WTC11 (cell line): ENCODE measurements around the gene GRAMD1B. TPM values are rescaled to one million over a fixed set of nuclear protein-coding genes. Genes with fewer than 3 reads are reported as not detected.

Experiments used
- ATAC-seq: fragments of 200-7000 bp; cut with Tn5 transposase; 2 replicates; pipeline ENCODE4 v1.10.0; 2021; ENCODE audit warnings: mild to moderate bottlenecking, moderate library complexity
- CTCF ChIA-PET: fragments of 300-600 bp; sonication (Branson Sonifier 250); formaldehyde crosslinking; loops from one replicate; lab custom pipeline; 2021; ENCODE audit warnings: antibody characterized with exemption; lab: Charles Lee
- POLR2A ChIA-PET: fragments of 350-600 bp; sonication (Branson Sonifier 250); formaldehyde crosslinking; loops from one replicate; lab custom pipeline; 2021; ENCODE audit warnings: antibody characterized with exemption; lab: Charles Lee
- DNase-seq: peaks from one replicate; pipeline ENCODE4 v3.0.0; 2021; ENCODE audit warnings: low spot score
- H3K27ac Mint-ChIP-seq: 2 replicates; pipeline ENCODE4 v1.8.0; 2021; ENCODE audit warnings: mixed read lengths
- H3K27me3 Mint-ChIP-seq: 2 replicates; pipeline ENCODE4 v1.8.0; 2021; ENCODE audit warnings: low read depth, mild to moderate bottlenecking, moderate library complexity, mixed read lengths
- H3K36me3 Mint-ChIP-seq: 2 replicates; pipeline ENCODE4 v1.8.0; 2021; ENCODE audit warnings: mixed read lengths
- H3K4me1 Mint-ChIP-seq: 2 replicates; pipeline ENCODE4 v1.8.0; 2022; ENCODE audit warnings: mixed read lengths
- H3K4me3 Mint-ChIP-seq: 2 replicates; pipeline ENCODE4 v1.8.0; 2021; ENCODE audit warnings: mild to moderate bottlenecking, moderate library complexity, mixed read lengths
- H3K9me3 Mint-ChIP-seq: 2 replicates; pipeline ENCODE4 v1.8.0; 2021; ENCODE audit warnings: mixed read lengths
- ARID4B ChIP-seq: sonication (generic); formaldehyde crosslinking; IDR thresholded peaks from 2 replicates; pipeline ENCODE4 v1.8.0; 2023; ENCODE audit warnings: missing genetic modification reagents, mild to moderate bottlenecking, borderline replicate concordance
- ATF1 ChIP-seq: sonication (generic); formaldehyde crosslinking; IDR thresholded peaks from 2 replicates; pipeline ENCODE4 v1.8.1; 2023; ENCODE audit warnings: mild to moderate bottlenecking, moderate library complexity, missing genetic modification reagents
- ATF6 ChIP-seq: sonication (generic); formaldehyde crosslinking; IDR thresholded peaks from 2 replicates; pipeline ENCODE4 v1.8.1; 2023; ENCODE audit warnings: mild to moderate bottlenecking, missing genetic modification reagents
- CBFB ChIP-seq: sonication (generic); formaldehyde crosslinking; IDR thresholded peaks from 2 replicates; pipeline ENCODE4 v1.8.1; 2022; ENCODE audit warnings: mild to moderate bottlenecking, low read depth, missing genetic modification reagents
- ELF4 ChIP-seq: sonication (generic); formaldehyde crosslinking; IDR thresholded peaks from 2 replicates; pipeline ENCODE4 v1.8.1; 2022; ENCODE audit warnings: low read depth, mild to moderate bottlenecking, moderate library complexity, missing genetic modification reagents
- EMX1 ChIP-seq: fragments of 250-450 bp; sonication (Bioruptor Pico); IDR thresholded peaks from 2 replicates; pipeline ENCODE4 v1.8.0; 2021; ENCODE audit warnings: mild to moderate bottlenecking
- ESRRA ChIP-seq: sonication (generic); formaldehyde crosslinking; IDR thresholded peaks from 2 replicates; pipeline ENCODE4 v1.8.1; 2022; ENCODE audit warnings: mild to moderate bottlenecking, missing genetic modification reagents, borderline replicate concordance
- FOXP1 ChIP-seq: sonication (generic); formaldehyde crosslinking; IDR thresholded peaks from 2 replicates; pipeline ENCODE4 v1.8.0; 2022; ENCODE audit warnings: missing genetic modification reagents, mild to moderate bottlenecking, moderate library complexity, borderline replicate concordance
- GRHL2 ChIP-seq: fragments of 250-450 bp; sonication (Bioruptor Pico); IDR thresholded peaks from 2 replicates; pipeline ENCODE4 v1.8.0; 2022; ENCODE audit warnings: mild to moderate bottlenecking, moderate library complexity; ENCODE audit not compliant: insufficient replicate concordance, severe bottlenecking
- GTF2I ChIP-seq: fragments of 250-450 bp; sonication (Bioruptor Pico); conservative IDR thresholded peaks from 2 replicates; pipeline ENCODE4 v1.4.0; 2021; ENCODE audit warnings: mild to moderate bottlenecking
- JUN ChIP-seq: sonication (generic); formaldehyde crosslinking; IDR thresholded peaks from 2 replicates; pipeline ENCODE4 v1.8.0; 2023; ENCODE audit warnings: mild to moderate bottlenecking, missing genetic modification reagents
- KAT7 ChIP-seq: sonication (generic); formaldehyde crosslinking; IDR thresholded peaks from 2 replicates; pipeline ENCODE4 v1.8.1; 2023; ENCODE audit warnings: missing genetic modification reagents, mild to moderate bottlenecking, borderline replicate concordance
- MAX ChIP-seq: sonication (generic); formaldehyde crosslinking; IDR thresholded peaks from 2 replicates; pipeline ENCODE4 v1.8.0; 2022; ENCODE audit warnings: mild to moderate bottlenecking, missing genetic modification reagents
- MLX ChIP-seq: sonication (generic); formaldehyde crosslinking; IDR thresholded peaks from 2 replicates; pipeline ENCODE4 v1.8.1; 2023; ENCODE audit warnings: mild to moderate bottlenecking, missing genetic modification reagents, moderate library complexity
- MXD4 ChIP-seq: fragments of 250-450 bp; sonication (Bioruptor Pico); IDR thresholded peaks from 2 replicates; pipeline ENCODE4 v1.8.0; 2021; ENCODE audit warnings: mild to moderate bottlenecking, moderate library complexity, borderline replicate concordance
- NR3C1 ChIP-seq: sonication (generic); formaldehyde crosslinking; conservative IDR thresholded peaks from 2 replicates; pipeline ENCODE4 v1.8.1; 2023; ENCODE audit warnings: low read depth, mild to moderate bottlenecking, missing genetic modification reagents
- SMAD4 ChIP-seq: sonication (generic); formaldehyde crosslinking; IDR thresholded peaks from 2 replicates; pipeline ENCODE4 v1.8.0; 2022; ENCODE audit warnings: mild to moderate bottlenecking, missing genetic modification reagents
- SP1 ChIP-seq: sonication (generic); formaldehyde crosslinking; conservative IDR thresholded peaks from 2 replicates; pipeline ENCODE4 v1.8.1; 2022; ENCODE audit warnings: missing genetic modification reagents
- TEAD1 ChIP-seq: sonication (generic); formaldehyde crosslinking; IDR thresholded peaks from 2 replicates; pipeline ENCODE4 v1.8.0; 2022; ENCODE audit warnings: mild to moderate bottlenecking, missing genetic modification reagents
- USF2 ChIP-seq: sonication (generic); formaldehyde crosslinking; IDR thresholded peaks from 2 replicates; pipeline ENCODE4 v1.8.1; 2023; ENCODE audit warnings: mild to moderate bottlenecking, missing genetic modification reagents, moderate library complexity
- ZBTB21 ChIP-seq: sonication (generic); formaldehyde crosslinking; IDR thresholded peaks from 2 replicates; pipeline ENCODE4 v1.8.1; 2023; ENCODE audit warnings: mild to moderate bottlenecking, missing genetic modification reagents, borderline replicate concordance
- ZNF121 ChIP-seq: sonication (generic); formaldehyde crosslinking; IDR thresholded peaks from 2 replicates; pipeline ENCODE4 v1.8.0; 2023; ENCODE audit warnings: missing genetic modification reagents
- ZNF232 ChIP-seq: sonication (generic); formaldehyde crosslinking; IDR thresholded peaks from 2 replicates; pipeline ENCODE4 v1.8.0; 2022; ENCODE audit warnings: mild to moderate bottlenecking, missing genetic modification reagents
- total RNA-seq: library from RNA; stranded (reverse); gene quantifications from 3 replicates; pipeline ENCODE4 v1.2.3, GENCODE V29; 2021

Gene GRAMD1B
- total RNA-seq, 1 experiment from 2014 or later, result 31.5 TPM

GRCh38 chr11:123653483-123653826, 223.4 kb downstream of the GRAMD1B start:
- DNase-seq (no peak), ATAC-seq (no peak)
- Mint-ChIP-seq H3K4me3 (peak overlapping the region; percentile 76), H3K27ac (no peak overlapping the region), H3K36me3 (no peaks in the 10 kb centered on the region), H3K9me3 (no peaks in the 10 kb centered on the region)
- TF ChIP-seq SP1, result 0 out of 2 replicates have a peak, but pooled peaks have one; percentile 20
- no peak for TF ChIP-seq MLX (CRISPR knock-in tag)
- TF ChIP-seq, all 79 proteins: peak for 1
- ChIA-PET POLR2A (interaction anchor here (0.7 kb wide), 1 partner anchor 43 kb away, joined by 3 read pairs; no protein-coding TSS in a partner anchor), CTCF (interaction anchor here (0.6 to 3.1 kb wide), 12 partner anchors 10 to 536 kb away, joined by 3 to 42 read pairs (median 8); no protein-coding TSS in a partner anchor)
- H3K27me3 Mint-ChIP-seq, result peaks cover 49% of the 10 kb centered on the region
- H3K4me1 Mint-ChIP-seq, result peaks cover 14% of the 10 kb centered on the region

GRCh38 chr11:123653827-123654565, 223.9 kb downstream of the GRAMD1B start:
- Mint-ChIP-seq H3K9me3 (no peaks in the 10 kb centered on the region), H3K27me3 (peaks cover 49% of the 10 kb centered on the region), H3K4me1 (peaks cover 14% of the 10 kb centered on the region), H3K36me3 (no peaks in the 10 kb centered on the region), H3K4me3 (peak overlapping the region; percentile 76), H3K27ac (no peak overlapping the region)
- ATAC-seq, result peak; percentile 54
- ChIA-PET CTCF (interaction anchor here (0.6 to 3.1 kb wide), 19 partner anchors 10 to 535 kb away, joined by 3 to 42 read pairs (median 5); no protein-coding TSS in a partner anchor), POLR2A (interaction anchor here (0.7 to 1.4 kb wide), 2 partner anchors 18 to 43 kb away, joined by 3 read pairs; no protein-coding TSS in a partner anchor)
- DNase-seq, result peak; percentile 64
- TF ChIP-seq ZNF232 (CRISPR knock-in tag) (no peak; the same call in 1 of the 2 replicates), GTF2I (no peak), CBFB (CRISPR knock-in tag) (0 out of 2 replicates have a peak, but pooled peaks have one; percentile 30), MLX (CRISPR knock-in tag) (no peak), ZBTB21 (peak; percentile 60), SP1 (no peak), ZNF121 (CRISPR knock-in tag) (no peak), MXD4 (no peak), ATF1 (CRISPR knock-in tag) (0 out of 2 replicates have a peak, but pooled peaks have one; percentile 51), GRHL2 (CRISPR knock-in tag) (no peak), FOXP1 (CRISPR knock-in tag) (peak; percentile 56; the same call in 1 of the 2 replicates), ELF4 (CRISPR knock-in tag) (peak; percentile 77; the same call in 1 of the 2 replicates), USF2 (CRISPR knock-in tag) (0 out of 2 replicates have a peak, but pooled peaks have one; percentile 18), ATF6 (CRISPR knock-in tag) (0 out of 2 replicates have a peak, but pooled peaks have one; percentile 46), NR3C1 (CRISPR knock-in tag) (0 out of 2 replicates have a peak, but pooled peaks have one; percentile 73), TEAD1 (CRISPR knock-in tag) (peak; percentile 35; the same call in 1 of the 2 replicates), SMAD4 (CRISPR knock-in tag) (no peak), ESRRA (CRISPR knock-in tag) (peak; percentile 47; the same call in 1 of the 2 replicates), ARID4B (CRISPR knock-in tag) (peak; percentile 82; the same call in 1 of the 2 replicates), JUN (CRISPR knock-in tag) (no peak; the same call in 1 of the 2 replicates), KAT7 (CRISPR knock-in tag) (no peak), MAX (CRISPR knock-in tag) (peak; percentile 53; the same call in 1 of the 2 replicates), EMX1 (CRISPR knock-in tag) (no peak)
